H9 (cell line): ENCODE measurements around the gene HCN1. TPM values are rescaled to one million over a fixed set of nuclear protein-coding genes. Genes with fewer than 3 reads are reported as not detected.

Experiments
- DNase-seq: peaks from one replicate; pipeline ENCODE4 v3.0.0-alpha.2; 2017
- H2AFZ ChIP-seq: one replicate; pipeline ENCODE4 v1.6.1; 2013; ENCODE audit warnings: mild to moderate bottlenecking, low read length, control low read depth, moderate library complexity
- H2AK5ac ChIP-seq: 2 replicates; pipeline ENCODE4 v1.6.1; 2013; ENCODE audit warnings: low read length, control low read depth, mixed read lengths; ENCODE audit not compliant: insufficient read length
- H2BK120ac ChIP-seq: one replicate; pipeline ENCODE4 v1.6.1; 2013; ENCODE audit warnings: low read depth, mild to moderate bottlenecking, low read length, control low read depth, inconsistent platforms; ENCODE audit not compliant: poor library complexity, severe bottlenecking
- H2BK12ac ChIP-seq: 2 replicates; pipeline ENCODE4 v1.6.1; 2013; ENCODE audit warnings: low read length, control low read depth, mixed read lengths, low read depth; ENCODE audit not compliant: insufficient read length
- H2BK15ac ChIP-seq: 2 replicates; pipeline ENCODE4 v1.6.1; 2013; ENCODE audit warnings: low read depth, low read length, control low read depth
- H2BK20ac ChIP-seq: one replicate; pipeline ENCODE4 v1.6.1; 2013; ENCODE audit warnings: low read depth, mild to moderate bottlenecking, low read length, control low read depth, inconsistent platforms; ENCODE audit not compliant: poor library complexity, severe bottlenecking
- H2BK5ac ChIP-seq: 2 replicates; pipeline ENCODE4 v1.6.1; 2013; ENCODE audit warnings: low read length, control low read depth, mixed read lengths; ENCODE audit not compliant: insufficient read length
- H3K14ac ChIP-seq: 2 replicates; pipeline ENCODE4 v1.6.1; 2013; ENCODE audit warnings: low read length, control low read depth; ENCODE audit not compliant: insufficient read depth
- H3K18ac ChIP-seq: 2 replicates; pipeline ENCODE4 v1.6.1; 2013; ENCODE audit warnings: low read depth, mild to moderate bottlenecking, mixed read lengths, low read length, control low read depth; ENCODE audit not compliant: insufficient read length
- H3K23ac ChIP-seq: 2 replicates; pipeline ENCODE4 v1.6.1; 2013; ENCODE audit warnings: low read length, control low read depth, mixed read lengths, low read depth; ENCODE audit not compliant: insufficient read length
- H3K23me2 ChIP-seq: 2 replicates; pipeline ENCODE4 v1.6.1; 2013; ENCODE audit warnings: low read depth, mild to moderate bottlenecking, mixed read lengths, low read length, control low read depth; ENCODE audit not compliant: insufficient read length, poor library complexity, severe bottlenecking
- H3K27ac ChIP-seq: 2 replicates; pipeline ENCODE4 v1.5.1; 2013; ENCODE audit warnings: low read length, control low read depth, mixed read lengths, low read depth; ENCODE audit not compliant: insufficient read length
- H3K27me3 ChIP-seq: 2 replicates; pipeline ENCODE4 v1.6.1; 2013; ENCODE audit warnings: low read length, control low read depth, inconsistent platforms; ENCODE audit not compliant: insufficient read depth
- H3K4ac ChIP-seq: 2 replicates; pipeline ENCODE4 v1.6.1; 2013; ENCODE audit warnings: low read depth, mild to moderate bottlenecking, control low read depth, inconsistent platforms, low read length, moderate library complexity
- H3K4me1 ChIP-seq: 2 replicates; pipeline ENCODE4 v1.6.1; 2013; ENCODE audit warnings: low read length, control low read depth, inconsistent platforms; ENCODE audit not compliant: insufficient read depth
- H3K4me2 ChIP-seq: 2 replicates; pipeline ENCODE4 v1.6.1; 2013; ENCODE audit warnings: low read length, control low read depth, mixed read lengths; ENCODE audit not compliant: insufficient read length, insufficient read depth
- H3K56ac ChIP-seq: 2 replicates; pipeline ENCODE4 v1.6.1; 2013; ENCODE audit warnings: low read depth, mild to moderate bottlenecking, mixed read lengths, low read length, control low read depth; ENCODE audit not compliant: insufficient read length
- H3K79me1 ChIP-seq: 2 replicates; pipeline ENCODE4 v1.6.1; 2013; ENCODE audit warnings: low read depth, mild to moderate bottlenecking, moderate library complexity, low read length, control low read depth, inconsistent platforms; ENCODE audit not compliant: insufficient read depth, poor library complexity, severe bottlenecking
- H3K79me2 ChIP-seq: 2 replicates; pipeline ENCODE4 v1.6.1; 2013; ENCODE audit warnings: low read length, control low read depth, inconsistent platforms; ENCODE audit not compliant: insufficient read depth
- H3K9ac ChIP-seq: 2 replicates; pipeline ENCODE4 v1.6.1; 2013; ENCODE audit warnings: low read length, control low read depth, mixed read lengths; ENCODE audit not compliant: insufficient read length; ENCODE audit errors: extremely low read depth
- H3K9me3 ChIP-seq: one replicate; pipeline ENCODE4 v1.6.1; 2013; ENCODE audit warnings: low read depth, low read length, inconsistent platforms; ENCODE audit not compliant: control insufficient read depth
- H3T11ph ChIP-seq: one replicate; pipeline ENCODE4 v1.6.1; 2013; ENCODE audit warnings: mild to moderate bottlenecking, low read length, control low read depth, inconsistent platforms
- H4K20me1 ChIP-seq: one replicate; pipeline ENCODE4 v1.6.1; 2013; ENCODE audit not compliant: control insufficient read depth, insufficient read length, insufficient read depth
- H4K5ac ChIP-seq: 2 replicates; pipeline ENCODE4 v1.6.1; 2013; ENCODE audit warnings: low read depth, mild to moderate bottlenecking, mixed read lengths, low read length, control low read depth; ENCODE audit not compliant: insufficient read length
- H4K8ac ChIP-seq: replicated peaks from 2 replicates; pipeline ENCODE4 v1.6.1; 2013; ENCODE audit warnings: low read length, control low read depth, mixed read lengths, low read depth; ENCODE audit not compliant: insufficient read length
- H4K91ac ChIP-seq: 2 replicates; pipeline ENCODE4 v1.6.1; 2013; ENCODE audit warnings: low read depth, mild to moderate bottlenecking, moderate library complexity, mixed read lengths, low read length, control low read depth; ENCODE audit not compliant: insufficient read length
- H3K27ac Mint-ChIP-seq, 3 experiments: 2 replicates in 2 of 3; 3 replicates in 1 of 3; pipeline ENCODE4 v1.8.0; 2020 to 2021; ENCODE audit warnings: mixed read lengths in 3 of 3, mild to moderate bottlenecking in 1 of 3, moderate library complexity in 1 of 3
- H3K27me3 Mint-ChIP-seq: 2 replicates; pipeline ENCODE4 v1.8.0; 2021; ENCODE audit warnings: low read depth, mild to moderate bottlenecking, moderate library complexity, mixed read lengths
- H3K36me3 Mint-ChIP-seq, 3 experiments: 2 replicates in 2 of 3; 3 replicates in 1 of 3; pipeline ENCODE4 v1.8.0; 2020 to 2021; ENCODE audit warnings: low read depth in 3 of 3, mixed read lengths in 3 of 3; ENCODE audit not compliant: insufficient read depth in 1 of 3
- H3K4me1 Mint-ChIP-seq, 2 experiments: 2 replicates each; pipeline ENCODE4 v1.8.0; 2020; ENCODE audit warnings: mixed read lengths in 2 of 2
- H3K4me3 Mint-ChIP-seq, 2 experiments: 2 replicates in 1 of 2; 3 replicates in 1 of 2; pipeline ENCODE4 v1.8.0; 2020 to 2021; ENCODE audit warnings: mild to moderate bottlenecking in 2 of 2, mixed read lengths in 2 of 2, moderate library complexity in 1 of 2
- H3K9me3 Mint-ChIP-seq, 2 experiments: 2 replicates in 1 of 2; 3 replicates in 1 of 2; pipeline ENCODE4 v1.8.0; 2020; ENCODE audit warnings: mild to moderate bottlenecking in 2 of 2, mixed read lengths in 2 of 2, moderate library complexity in 1 of 2
- CTCF ChIP-seq: fragments of 200-600 bp; sonication (generic); conservative IDR thresholded peaks from 3 replicates; pipeline ENCODE4 v1.8.0; 2021; ENCODE audit warnings: antibody characterized with exemption, mild to moderate bottlenecking
- WGBS: extraction: QIAGEN DNeasy Blood & Tissue Kit; methylation state at CpG from one replicate; pipeline ENCODE4 v1.1.7; 2013; ENCODE audit warnings: missing lambda C conversion rate, low lambda C conversion rate, mixed read lengths; ENCODE audit not compliant: insufficient read length; ENCODE audit errors: extremely low coverage; 5-methylcytosine and 5-hydroxymethylcytosine counted together
- total RNA-seq: library from RNA; stranded (reverse); gene quantifications from 2 replicates; pipeline ENCODE4 v1.2.1, GENCODE V29; 2021

The HCN1 gene
- total RNA-seq, 1 experiment from 2014 or later: 4.6 TPM

GRCh38 chr5:45288746-45289145 lies 407.4 kb downstream of the HCN1 start:
- Histone ChIP-seq H3K23ac (no peak overlapping the region), H2AK5ac (no peak overlapping the region), H3K4me2 (no peak overlapping the region), H2BK12ac (no peak overlapping the region), H3K56ac (no peak overlapping the region), H4K91ac (no peak overlapping the region), H3K27me3 (no peaks in the 10 kb centered on the region), H3K9ac (no peak overlapping the region), H3K23me2 (no peaks in the 10 kb centered on the region), H2BK20ac (no peak overlapping the region), H3T11ph (no peak overlapping the region), H2BK15ac (no peak overlapping the region), H3K4me1 (peaks cover 5% of the 10 kb centered on the region; the same call in 1 of the 2 replicates), H3K79me1 (no peaks in the 10 kb centered on the region), H2AFZ (no peak overlapping the region), H3K9me3 (no peaks in the 10 kb centered on the region), H3K14ac (no peak overlapping the region), H3K18ac (no peak overlapping the region), H2BK5ac (no peak overlapping the region), H4K20me1 (no peaks in the 10 kb centered on the region), H2BK120ac (no peak overlapping the region), H3K27ac (no peak overlapping the region), H4K5ac (no peak overlapping the region), H3K79me2 (no peaks in the 10 kb centered on the region), H3K4ac (no peak overlapping the region), H4K8ac (no peak overlapping the region)
- Mint-ChIP-seq H3K27ac (peak overlapping the region; percentile 73 to 95 (median 94)), H3K4me3 (no peak overlapping the region), H3K4me1 (peaks cover 24 to 32% of the 10 kb centered on the region in 2 experiments), H3K9me3 (peaks cover 10 to 19% of the 10 kb centered on the region in 2 experiments), H3K36me3 (peaks cover 7 to 24% (median 13%) of the 10 kb centered on the region in 3 experiments), H3K27me3 (no peaks in the 10 kb centered on the region)
- WGBS: no CpG with 5 or more reads among the region's 1 CpG
- TF ChIP-seq CTCF: no peak
- peak; percentile 28 for DNase-seq
